ENCODE measurements around the gene FNIP1.
A peak's percentile ranks its signal among the peaks of the same experiment; 100 is the strongest.
"Not testable (repeated sequence)": the region's sequence is repeated elsewhere in the genome, so short reads cannot be mapped to it uniquely, and the experiment has no call there.

FNIP1 gene

GRCh38 chr5:131605086-131605485 is 191.7 kb downstream of the FNIP1 start:
- DNase-seq, result no peak

GRCh38 chr5:131595088-131596033 is 201.5 kb downstream of the FNIP1 start:
- peak; percentile 35 for DNase-seq

- DNase-seq, result no peak
Measured at GRCh38 chr5:131593921-131594320, 202.9 kb downstream of the FNIP1 start.

GRCh38 chr5:131593436-131593835 is 203.4 kb downstream of the FNIP1 start:
- DNase-seq, result not testable (repeated sequence)

All from activated CD4-positive, alpha-beta T cell treated with anti-CD3 and anti-CD28 coated beads, Interleukin-10, Interleukin-2, amounts not matched to agents 100 ng/mL and 50 ng/mL, durations not matched to agents 16 hours and 8 hours (primary cell).